OCI-LY3 (cell line): ENCODE measurements around the gene FBXO21.

Source experiments
- H2AFZ ChIP-seq: fragments of 200-600, 300-600 bp; shearing (Covaris generic); 2 replicates; pipeline ENCODE4 v1.6.0; 2014; ENCODE audit warnings: antibody characterized with exemption, low read depth, low read length
- H3K27ac ChIP-seq: fragments of 200-600, 300-600 bp; sonication (generic); 2 replicates; pipeline ENCODE4 v1.5.1; 2014; ENCODE audit warnings: mild to moderate bottlenecking, low read length, moderate library complexity, mixed read lengths
- H3K27me3 ChIP-seq: fragments of 200-600, 300-600 bp; sonication (generic); 2 replicates; pipeline ENCODE4 v1.6.1; 2014; ENCODE audit warnings: low read depth, low read length, mixed read lengths
- H3K36me3 ChIP-seq: fragments of 200-600, 300-600 bp; sonication (generic); replicated peaks from 2 replicates; pipeline ENCODE3; 2014; ENCODE audit warnings: low read depth, low read length, mixed read lengths
- H3K4me1 ChIP-seq: fragments of 300-600, 200-600 bp; sonication (generic); 2 replicates; pipeline ENCODE4 v1.6.1; 2014; ENCODE audit warnings: low read length, mixed read lengths
- H3K4me2 ChIP-seq: fragments of 200-600, 300-600 bp; sonication (generic); 2 replicates; pipeline ENCODE4 v1.6.1; 2014; ENCODE audit warnings: low read length, mixed read lengths
- H3K4me3 ChIP-seq: fragments of 300-600, 200-600 bp; sonication (generic); 2 replicates; pipeline ENCODE4 v1.5.1; 2014; ENCODE audit warnings: antibody characterized with exemption, mild to moderate bottlenecking, low read length, moderate library complexity
- H3K79me2 ChIP-seq: fragments of 300-600, 200-600 bp; shearing (Covaris generic); 2 replicates; pipeline ENCODE4 v1.6.1; 2014; ENCODE audit warnings: mild to moderate bottlenecking, low read length, mixed read lengths
- H3K9ac ChIP-seq: fragments of 300-600, 200-600 bp; shearing (Covaris generic); 2 replicates; pipeline ENCODE4 v1.6.0; 2014; ENCODE audit warnings: mild to moderate bottlenecking, low read length, moderate library complexity
- H3K9me3 ChIP-seq: fragments of 200-600, 300-600 bp; shearing (Covaris generic); 2 replicates; pipeline ENCODE4 v1.6.1; 2014; ENCODE audit warnings: low read length, mixed read lengths; ENCODE audit not compliant: insufficient read depth
- H4K20me1 ChIP-seq: fragments of 200-600, 300-600 bp; sonication (generic); 2 replicates; pipeline ENCODE4 v1.6.1; 2016; ENCODE audit warnings: low read length, mixed read lengths; ENCODE audit not compliant: insufficient read depth
- EZH2phosphoT487 ChIP-seq: fragments of 200-600 bp; shearing (Covaris generic); IDR thresholded peaks from 2 replicates; pipeline ENCODE4 v1.6.1; 2018; ENCODE audit warnings: antibody characterized with exemption, mixed run types, low read depth
- TF ChIP-seq, protein P1 (sequence below): fragments of 200-600, 300-600 bp; sonication (generic); IDR thresholded peaks from 2 replicates; pipeline ENCODE4 v1.5.1; 2014; ENCODE audit warnings: antibody characterized with exemption, low read length, low read depth

FBXO21 gene

GRCh38 chr12:117192057-117192456, 1.8 kb upstream of the FBXO21 start:
- Histone ChIP-seq H3K4me1 (peaks cover 10% of the 10 kb centered on the region), H4K20me1 (peaks cover 9% of the 10 kb centered on the region), H3K4me3 (no peak overlapping the region), H3K9ac (no peak overlapping the region), H3K4me2 (no peak overlapping the region), H3K27me3 (0 out of 2 replicates have a peak, but pooled peaks cover 12% of the 10 kb centered on the region), H3K79me2 (peaks cover 30% of the 10 kb centered on the region), H2AFZ (no peak overlapping the region), H3K27ac (no peak overlapping the region), H3K9me3 (no peaks in the 10 kb centered on the region), H3K36me3 (peaks cover 8% of the 10 kb centered on the region)
- no peak for TF ChIP-seq EZH2phosphoT487
- TF ChIP-seq, protein P1, sequence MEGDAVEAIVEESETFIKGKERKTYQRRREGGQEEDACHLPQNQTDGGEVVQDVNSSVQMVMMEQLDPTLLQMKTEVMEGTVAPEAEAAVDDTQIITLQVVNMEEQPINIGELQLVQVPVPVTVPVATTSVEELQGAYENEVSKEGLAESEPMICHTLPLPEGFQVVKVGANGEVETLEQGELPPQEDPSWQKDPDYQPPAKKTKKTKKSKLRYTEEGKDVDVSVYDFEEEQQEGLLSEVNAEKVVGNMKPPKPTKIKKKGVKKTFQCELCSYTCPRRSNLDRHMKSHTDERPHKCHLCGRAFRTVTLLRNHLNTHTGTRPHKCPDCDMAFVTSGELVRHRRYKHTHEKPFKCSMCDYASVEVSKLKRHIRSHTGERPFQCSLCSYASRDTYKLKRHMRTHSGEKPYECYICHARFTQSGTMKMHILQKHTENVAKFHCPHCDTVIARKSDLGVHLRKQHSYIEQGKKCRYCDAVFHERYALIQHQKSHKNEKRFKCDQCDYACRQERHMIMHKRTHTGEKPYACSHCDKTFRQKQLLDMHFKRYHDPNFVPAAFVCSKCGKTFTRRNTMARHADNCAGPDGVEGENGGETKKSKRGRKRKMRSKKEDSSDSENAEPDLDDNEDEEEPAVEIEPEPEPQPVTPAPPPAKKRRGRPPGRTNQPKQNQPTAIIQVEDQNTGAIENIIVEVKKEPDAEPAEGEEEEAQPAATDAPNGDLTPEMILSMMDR, result no peak

DNA sequence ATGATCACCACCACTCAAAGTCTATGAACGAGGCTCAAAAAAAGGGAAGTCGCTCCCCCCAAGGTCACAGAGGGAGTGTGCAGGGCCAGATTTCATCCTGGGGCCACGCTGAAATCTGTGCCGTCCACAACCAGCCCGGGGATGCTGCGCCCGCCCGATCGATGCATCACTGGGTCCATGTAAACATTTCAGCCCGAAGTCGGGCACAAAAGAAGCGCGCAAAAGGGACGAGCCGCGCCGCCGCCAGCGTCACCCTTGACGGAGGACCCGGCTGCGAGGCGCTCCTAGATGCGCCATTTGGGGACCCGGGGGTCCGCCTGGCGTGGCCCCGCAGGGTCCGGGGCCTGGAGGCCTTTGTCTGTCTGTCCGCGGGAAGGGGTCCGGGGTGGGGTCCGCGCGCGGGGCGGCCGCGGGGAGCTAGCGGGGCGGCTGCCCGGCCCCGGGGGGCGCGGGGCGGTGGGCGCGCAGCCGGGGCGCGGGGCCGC, 503 bp downstream of the FBXO21 start:
- Histone ChIP-seq H2AFZ (peak overlapping the region; percentile 71), H3K4me2 (peak overlapping the region; percentile 79)
- TF ChIP-seq, protein P1, result no peak
- TF ChIP-seq EZH2phosphoT487, result no peak

DNA sequence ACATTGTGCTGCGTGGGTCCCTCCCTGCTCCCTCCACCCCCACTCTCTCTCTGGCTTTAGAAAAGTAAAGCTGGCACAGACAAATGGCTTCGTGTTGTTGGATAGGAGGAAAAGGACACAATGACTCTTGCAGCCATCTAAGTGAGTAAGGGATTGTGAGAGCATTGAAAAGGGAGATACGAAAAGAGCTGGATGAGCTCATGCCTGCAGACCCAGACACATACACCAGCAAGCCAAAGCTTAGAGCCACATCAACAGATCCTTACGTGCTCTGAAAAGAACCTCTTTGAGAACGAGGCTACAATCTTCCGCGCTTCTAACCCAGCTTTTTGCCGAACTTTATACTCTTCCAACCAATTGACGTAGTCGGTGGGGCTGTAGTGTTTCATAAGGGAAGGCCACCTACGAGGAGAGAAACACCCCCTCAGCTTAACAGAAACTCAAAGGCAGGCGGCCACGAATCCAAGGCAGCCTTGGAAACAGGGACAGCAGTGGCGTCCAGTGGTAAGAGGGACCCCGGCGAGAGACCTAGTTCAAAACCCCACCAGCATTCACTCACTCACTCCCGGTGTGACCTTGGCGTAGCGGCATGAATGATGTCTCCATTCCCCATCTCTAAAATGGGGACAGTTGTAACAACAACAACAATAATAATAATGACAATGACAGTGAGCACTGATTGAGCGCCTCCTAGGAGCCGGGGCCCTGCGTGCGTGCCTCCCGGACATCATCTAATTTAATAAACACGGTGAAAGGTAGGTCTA, 1.1 kb downstream of the FBXO21 start:
- H3K4me2 ChIP-seq, result peak overlapping the region; percentile 79
- peak overlapping the region; percentile 99 for H3K4me3 ChIP-seq
- H3K27ac ChIP-seq, result no peak overlapping the region
- no peak overlapping the region; the same call in 1 of the 2 replicates for H2AFZ ChIP-seq
- H3K36me3 ChIP-seq, result peaks cover 28% of the 10 kb centered on the region
- H4K20me1 ChIP-seq, result peaks cover 9% of the 10 kb centered on the region
- H3K9me3 ChIP-seq, result no peaks in the 10 kb centered on the region
- H3K79me2 ChIP-seq, result peaks cover 37% of the 10 kb centered on the region
- H3K4me1 ChIP-seq, result peaks cover 10% of the 10 kb centered on the region
- H3K27me3 ChIP-seq, result 0 out of 2 replicates have a peak, but pooled peaks cover 10% of the 10 kb centered on the region
- peak overlapping the region; percentile 91 for H3K9ac ChIP-seq
- TF ChIP-seq, protein P1, result no peak
- no peak for TF ChIP-seq EZH2phosphoT487

More for the DNA sequence above, 503 bp downstream of the FBXO21 start:
- H3K9me3 ChIP-seq, result no peaks in the 10 kb centered on the region
- peak overlapping the region; percentile 99 for H3K4me3 ChIP-seq
- peaks cover 10% of the 10 kb centered on the region for H3K4me1 ChIP-seq
- H4K20me1 ChIP-seq, result peaks cover 9% of the 10 kb centered on the region
- H3K9ac ChIP-seq, result peak overlapping the region; percentile 91
- peaks cover 23% of the 10 kb centered on the region for H3K36me3 ChIP-seq
- H3K27ac ChIP-seq, result peak overlapping the region; percentile 24; the same call in 1 of the 2 replicates
- 0 out of 2 replicates have a peak, but pooled peaks cover 10% of the 10 kb centered on the region for H3K27me3 ChIP-seq
- H3K79me2 ChIP-seq, result peaks cover 37% of the 10 kb centered on the region

DNA sequence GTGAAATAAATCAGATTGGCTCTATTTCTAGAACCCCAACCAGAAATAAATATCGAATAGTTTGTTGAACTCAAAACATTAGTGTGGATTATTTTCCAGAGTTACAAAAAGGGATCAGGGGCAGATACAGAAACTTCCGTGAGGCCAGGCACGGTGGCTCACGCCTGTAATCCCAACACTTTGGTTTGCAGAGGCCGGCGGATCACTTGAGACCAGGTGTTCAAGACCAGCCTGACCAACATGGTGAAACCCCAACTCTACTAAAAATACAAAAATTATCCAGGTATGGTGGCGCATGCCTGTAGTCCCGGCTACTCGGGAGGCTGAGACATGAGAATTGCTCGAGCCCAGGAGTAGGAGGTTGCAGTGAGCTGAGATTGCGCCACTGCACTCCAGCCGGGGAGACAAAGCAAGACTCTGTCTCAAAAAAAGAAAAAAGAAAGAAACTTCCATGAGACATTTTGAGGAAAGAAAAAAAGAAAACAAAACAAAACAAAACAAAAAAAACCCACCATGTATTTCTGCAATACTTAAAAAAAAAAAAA, 2.1 kb downstream of the FBXO21 start:
- Histone ChIP-seq H2AFZ (no peak overlapping the region), H3K4me2 (no peak overlapping the region), H3K36me3 (peaks cover 38% of the 10 kb centered on the region), H3K79me2 (peaks cover 37% of the 10 kb centered on the region), H3K4me1 (peaks cover 10% of the 10 kb centered on the region), H3K4me3 (no peak overlapping the region), H3K27me3 (0 out of 2 replicates have a peak, but pooled peaks cover 6% of the 10 kb centered on the region), H3K27ac (no peak overlapping the region), H3K9me3 (no peaks in the 10 kb centered on the region), H3K9ac (no peak overlapping the region), H4K20me1 (peaks cover 9% of the 10 kb centered on the region)
- TF ChIP-seq, protein P1, result no peak
- no peak for TF ChIP-seq EZH2phosphoT487
